Activated naive CD8-positive, alpha-beta T cell (primary cell): Measurements from ENCODE around the gene LENG8.

Source experiments
- H3K27ac Mint-ChIP-seq: one replicate; pipeline ENCODE4 v1.8.0; 2021; ENCODE audit warnings: mixed read lengths
- H3K27me3 Mint-ChIP-seq: one replicate; pipeline ENCODE4 v1.8.0; 2021; ENCODE audit warnings: mixed read lengths
- H3K36me3 Mint-ChIP-seq: one replicate; pipeline ENCODE4 v1.8.0; 2021; ENCODE audit warnings: mixed read lengths
- H3K4me1 Mint-ChIP-seq: one replicate; pipeline ENCODE4 v1.8.0; 2021; ENCODE audit warnings: low read depth, mixed read lengths
- H3K4me3 Mint-ChIP-seq: one replicate; pipeline ENCODE4 v1.8.0; 2021; ENCODE audit warnings: mild to moderate bottlenecking, mixed read lengths
- H3K9me3 Mint-ChIP-seq: one replicate; pipeline ENCODE4 v1.8.0; 2021; ENCODE audit warnings: low read depth, mixed read lengths

LENG8 gene

DNA sequence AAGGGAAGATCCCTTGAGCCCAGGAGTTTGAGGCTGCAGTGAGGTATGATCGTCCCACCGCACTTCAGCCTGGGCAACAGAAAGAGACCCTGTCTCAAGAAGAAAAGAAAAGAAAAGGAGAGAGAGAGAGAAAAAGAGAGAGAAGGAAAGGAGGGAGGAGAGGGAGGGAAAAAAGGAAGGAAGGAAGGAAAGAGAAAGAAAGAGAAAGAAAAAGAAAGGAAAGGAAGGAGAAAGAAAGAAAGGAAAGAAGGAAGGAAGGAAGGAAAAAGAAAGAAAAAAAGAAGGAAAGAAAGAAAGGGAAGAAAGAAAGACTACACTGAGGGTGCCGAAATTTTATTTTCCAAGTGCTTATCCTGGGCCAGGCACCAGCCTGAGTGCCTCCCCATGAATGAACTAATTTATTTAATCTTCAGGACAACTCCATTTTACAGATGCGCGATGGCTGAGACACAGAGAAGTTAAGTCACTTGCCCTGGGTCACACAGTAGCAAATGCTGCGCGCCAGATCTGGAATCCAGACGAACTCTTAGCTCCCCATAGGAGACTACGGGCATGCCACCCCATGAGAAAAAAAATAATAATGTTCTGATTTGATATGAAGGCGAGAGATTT lies 21.4 kb downstream of the LENG8 start:
- Mint-ChIP-seq H3K4me3 (peak overlapping the region; percentile 37), H3K36me3 (no peaks in the 10 kb centered on the region), H3K9me3 (no peaks in the 10 kb centered on the region), H3K27ac (no peak overlapping the region), H3K4me1 (peaks cover 14% of the 10 kb centered on the region), H3K27me3 (peaks cover 22% of the 10 kb centered on the region)

GRCh38 chr19:54470991-54471782 lies 22.2 kb downstream of the LENG8 start:
- no peak overlapping the region for H3K27ac Mint-ChIP-seq
- H3K4me3 Mint-ChIP-seq = peak overlapping the region; percentile 37
- no peaks in the 10 kb centered on the region for H3K36me3 Mint-ChIP-seq
- peaks cover 22% of the 10 kb centered on the region for H3K27me3 Mint-ChIP-seq
- no peaks in the 10 kb centered on the region for H3K9me3 Mint-ChIP-seq
- peaks cover 14% of the 10 kb centered on the region for H3K4me1 Mint-ChIP-seq

- Mint-ChIP-seq H3K36me3 (no peaks in the 10 kb centered on the region), H3K4me3 (no peak within 1 kb of the TSS), H3K4me1 (peaks cover 13% of the 10 kb centered on the region), H3K9me3 (no peaks in the 10 kb centered on the region), H3K27me3 (peaks cover 34% of the 10 kb centered on the region), H3K27ac (no peak within 1 kb of the TSS)
Measured at GRCh38 chr19:54473071-54473891, 24.3 kb downstream of the LENG8 start, which contains the start of gene CDC42EP5. Gene CDC42EP5, minus strand, starts transcription at chr19:54473296. Its CDS starts 7,749 bp downstream, at chr19:54465547.

- H3K9me3 Mint-ChIP-seq = no peaks in the 10 kb centered on the region
- H3K4me3 Mint-ChIP-seq = no peak overlapping the region
- peaks cover 37% of the 10 kb centered on the region for H3K27me3 Mint-ChIP-seq
- no peak overlapping the region for H3K27ac Mint-ChIP-seq
- H3K36me3 Mint-ChIP-seq = no peaks in the 10 kb centered on the region
- peaks cover 13% of the 10 kb centered on the region for H3K4me1 Mint-ChIP-seq
Measured at GRCh38 chr19:54473892-54474372, 24.9 kb downstream of the LENG8 start.

DNA sequence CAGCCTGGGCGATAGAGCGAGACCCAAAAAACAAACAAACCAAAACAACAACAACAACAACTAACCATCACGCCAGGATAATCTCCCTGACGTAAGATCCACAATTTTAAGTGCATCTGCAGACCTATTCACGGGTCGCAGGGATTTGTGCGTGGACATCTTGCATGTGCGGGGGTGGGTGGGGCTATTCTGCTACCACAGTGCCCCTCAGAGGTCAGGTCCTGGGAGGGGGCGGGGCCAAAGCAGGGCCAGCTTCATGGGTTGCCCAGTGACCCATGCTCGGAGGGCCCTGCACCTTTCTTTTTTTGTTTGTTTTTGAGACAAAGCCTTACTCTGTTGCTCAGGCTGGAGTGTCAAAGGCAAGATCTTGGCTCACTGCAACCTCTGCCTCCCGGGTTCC lies 26.7 kb downstream of the LENG8 start:
- Mint-ChIP-seq H3K27me3 (peaks cover 27% of the 10 kb centered on the region), H3K36me3 (no peaks in the 10 kb centered on the region), H3K27ac (no peak overlapping the region), H3K4me1 (peaks cover 8% of the 10 kb centered on the region), H3K4me3 (no peak overlapping the region), H3K9me3 (no peaks in the 10 kb centered on the region)

DNA sequence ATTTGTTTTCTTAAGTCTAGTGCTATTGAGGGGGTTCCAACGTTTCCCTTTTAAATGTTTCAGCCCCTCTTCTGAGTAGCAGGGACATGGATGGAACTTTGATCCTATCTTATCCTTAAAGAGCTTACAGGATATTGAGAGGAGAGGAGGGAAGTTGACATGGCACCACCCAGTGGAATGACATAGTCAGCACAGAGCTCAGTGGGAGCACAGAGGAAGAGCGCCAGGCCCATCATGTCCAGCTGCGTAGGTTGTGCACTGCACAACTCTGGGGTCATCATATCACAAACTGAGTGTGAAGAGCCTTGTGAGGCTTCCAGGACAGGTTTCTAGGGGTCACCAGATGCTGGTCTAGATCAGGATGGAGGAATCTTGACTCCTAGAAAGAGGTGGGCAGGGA lies 28.7 kb downstream of the LENG8 start:
- Mint-ChIP-seq H3K9me3 (no peaks in the 10 kb centered on the region), H3K27ac (no peak overlapping the region), H3K36me3 (no peaks in the 10 kb centered on the region), H3K4me3 (no peak overlapping the region), H3K27me3 (peaks cover 30% of the 10 kb centered on the region), H3K4me1 (peaks cover 9% of the 10 kb centered on the region)

DNA sequence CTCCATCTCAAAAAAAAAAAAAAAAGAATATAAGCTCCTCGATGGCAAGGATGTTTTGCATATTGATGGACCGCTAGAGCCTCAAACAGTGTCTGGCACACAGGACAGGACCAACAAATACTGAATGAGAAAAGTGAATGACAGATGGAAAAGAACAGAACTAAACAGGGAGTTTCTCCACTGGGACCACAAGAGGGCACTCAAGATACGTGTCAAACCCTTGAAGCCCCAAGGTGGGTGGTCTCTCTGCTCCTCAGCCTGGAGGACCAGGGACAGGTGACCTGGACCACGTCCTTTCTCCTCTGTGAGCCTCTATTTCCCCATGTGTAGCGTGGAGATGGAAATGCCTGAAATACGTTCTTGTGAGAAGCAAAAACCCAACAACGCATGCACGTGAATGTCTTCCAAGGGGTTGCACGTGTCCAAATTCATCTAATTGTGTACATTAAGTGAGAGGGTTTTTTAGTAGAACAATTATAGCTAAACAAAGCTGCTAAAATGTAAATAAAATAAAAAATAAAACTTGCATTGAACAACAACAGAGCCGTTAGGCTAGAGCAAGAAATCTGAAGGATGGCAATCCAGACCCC lies 29.8 kb downstream of the LENG8 start:
- Mint-ChIP-seq H3K4me3 (no peak overlapping the region), H3K27ac (no peak overlapping the region), H3K27me3 (peaks cover 28% of the 10 kb centered on the region), H3K9me3 (no peaks in the 10 kb centered on the region), H3K4me1 (peaks cover 6% of the 10 kb centered on the region), H3K36me3 (no peaks in the 10 kb centered on the region)

GRCh38 chr19:54480051-54480450 lies 31.1 kb downstream of the LENG8 start:
- Mint-ChIP-seq H3K4me3 (no peak overlapping the region), H3K27me3 (peaks cover 29% of the 10 kb centered on the region), H3K36me3 (no peaks in the 10 kb centered on the region), H3K4me1 (peaks cover 6% of the 10 kb centered on the region), H3K27ac (no peak overlapping the region), H3K9me3 (no peaks in the 10 kb centered on the region)

DNA sequence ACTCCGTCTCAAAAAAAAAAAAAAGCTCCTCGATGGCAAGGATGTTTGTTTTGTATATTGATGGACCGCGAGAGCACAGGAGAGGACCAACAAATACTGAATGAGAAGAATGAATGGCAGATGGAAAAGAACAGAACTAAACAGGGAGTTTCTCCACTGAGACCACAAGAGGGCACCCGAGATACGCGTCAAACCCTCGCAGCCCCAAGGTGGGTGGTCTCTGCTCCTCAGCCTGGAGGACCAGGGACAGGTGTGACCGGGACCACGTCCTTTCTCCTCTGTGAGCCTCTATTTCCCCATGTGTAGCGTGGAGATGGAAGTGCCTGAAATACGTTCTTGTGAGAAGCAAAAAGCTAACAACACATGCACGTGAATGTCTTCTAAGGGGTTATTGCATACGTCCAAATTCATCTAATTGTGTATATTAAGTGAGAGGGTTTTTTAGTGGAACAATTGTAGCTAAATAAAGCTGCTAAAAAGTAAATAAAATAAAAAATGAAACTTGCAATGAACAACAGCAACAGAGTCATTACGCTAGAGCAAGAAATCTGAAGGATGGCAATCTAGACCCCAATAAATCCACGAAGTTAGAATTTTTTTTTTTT lies 32.4 kb downstream of the LENG8 start:
- Mint-ChIP-seq H3K4me1 (peaks cover 6% of the 10 kb centered on the region), H3K9me3 (no peaks in the 10 kb centered on the region), H3K4me3 (no peak overlapping the region), H3K36me3 (no peaks in the 10 kb centered on the region), H3K27me3 (peaks cover 29% of the 10 kb centered on the region), H3K27ac (no peak overlapping the region)

DNA sequence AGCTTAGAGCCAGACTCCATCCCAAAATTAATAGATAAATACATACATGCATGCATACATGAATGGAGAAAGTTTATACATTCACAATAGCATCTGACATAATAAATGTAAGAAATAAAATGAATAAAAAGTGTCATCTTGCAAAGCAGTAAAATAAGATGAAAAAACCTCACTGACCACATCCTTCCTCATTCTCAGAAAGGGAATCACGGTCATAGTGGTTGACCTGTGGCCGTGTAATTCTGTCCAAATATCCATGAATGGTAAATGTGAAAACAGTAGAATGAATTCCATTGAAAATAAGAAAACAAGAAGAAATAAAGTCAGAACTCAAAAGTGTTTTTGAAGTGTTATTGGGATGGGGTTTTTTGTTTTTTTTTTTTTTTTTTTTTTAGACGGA lies 33.9 kb downstream of the LENG8 start:
- H3K27me3 Mint-ChIP-seq = peaks cover 20% of the 10 kb centered on the region
- no peaks in the 10 kb centered on the region for H3K36me3 Mint-ChIP-seq
- no peak overlapping the region for H3K4me3 Mint-ChIP-seq
- H3K4me1 Mint-ChIP-seq = peaks cover 6% of the 10 kb centered on the region
- H3K27ac Mint-ChIP-seq = no peak overlapping the region
- H3K9me3 Mint-ChIP-seq = no peaks in the 10 kb centered on the region

DNA sequence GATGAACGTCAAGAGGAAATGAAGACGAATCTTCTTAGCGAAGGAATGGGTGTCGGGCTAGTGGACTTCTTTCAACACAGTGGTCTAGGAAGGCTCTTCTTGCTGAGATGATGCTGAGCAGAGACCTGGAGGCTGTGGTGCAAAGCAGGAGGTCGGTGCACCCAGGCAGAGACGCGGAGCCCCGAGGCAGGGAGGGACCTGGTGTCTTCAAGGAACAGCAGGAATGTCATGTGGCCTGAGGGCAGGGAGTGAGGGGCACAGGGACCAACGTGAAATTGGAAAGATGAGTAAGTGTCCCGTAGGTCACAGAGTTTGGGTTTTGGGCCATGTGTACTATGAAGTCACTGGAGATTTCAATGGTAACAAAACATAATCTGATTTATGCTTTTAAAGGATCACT lies 35.5 kb downstream of the LENG8 start:
- Mint-ChIP-seq H3K4me1 (peaks cover 6% of the 10 kb centered on the region), H3K27ac (no peak overlapping the region), H3K4me3 (no peak overlapping the region), H3K36me3 (no peaks in the 10 kb centered on the region), H3K9me3 (no peaks in the 10 kb centered on the region), H3K27me3 (peaks cover 14% of the 10 kb centered on the region)

GRCh38 chr19:54485851-54486250 lies 36.9 kb downstream of the LENG8 start:
- no peak overlapping the region for H3K4me3 Mint-ChIP-seq
- H3K27ac Mint-ChIP-seq = no peak overlapping the region
- peaks cover 6% of the 10 kb centered on the region for H3K4me1 Mint-ChIP-seq
- peaks cover 13% of the 10 kb centered on the region for H3K27me3 Mint-ChIP-seq
- no peaks in the 10 kb centered on the region for H3K36me3 Mint-ChIP-seq
- H3K9me3 Mint-ChIP-seq = no peaks in the 10 kb centered on the region

GRCh38 chr19:54489341-54489740 lies 40.3 kb downstream of the LENG8 start:
- H3K9me3 Mint-ChIP-seq = no peaks in the 10 kb centered on the region
- H3K4me3 Mint-ChIP-seq = no peak overlapping the region
- H3K4me1 Mint-ChIP-seq = no peaks in the 10 kb centered on the region
- peaks cover 2% of the 10 kb centered on the region for H3K27me3 Mint-ChIP-seq
- no peak overlapping the region for H3K27ac Mint-ChIP-seq
- no peaks in the 10 kb centered on the region for H3K36me3 Mint-ChIP-seq

DNA sequence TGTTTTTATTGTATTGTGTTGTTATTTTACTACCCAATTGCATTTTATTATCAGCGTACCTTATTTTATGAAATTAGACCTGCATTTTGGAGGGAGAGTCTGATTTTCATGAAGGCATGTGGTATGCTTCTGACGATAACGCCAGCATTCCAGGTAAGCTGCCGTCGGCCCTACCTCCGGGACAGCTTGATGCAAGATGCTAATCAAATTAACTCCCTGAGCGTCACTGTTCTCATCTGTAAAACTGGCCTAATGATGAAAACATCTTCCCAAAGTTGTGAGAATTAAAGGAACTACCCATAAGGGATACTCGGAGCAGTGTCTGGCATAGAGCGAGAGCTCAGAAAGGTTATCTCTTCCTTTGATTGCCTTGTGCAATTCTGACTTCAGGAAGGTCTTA lies 40.8 kb downstream of the LENG8 start:
- Mint-ChIP-seq H3K4me3 (no peak overlapping the region), H3K9me3 (no peaks in the 10 kb centered on the region), H3K36me3 (no peaks in the 10 kb centered on the region), H3K27ac (no peak overlapping the region), H3K4me1 (no peaks in the 10 kb centered on the region), H3K27me3 (peaks cover under 1% of the 10 kb centered on the region)
